ENCODE results near the gene NR5A2.

DNA sequence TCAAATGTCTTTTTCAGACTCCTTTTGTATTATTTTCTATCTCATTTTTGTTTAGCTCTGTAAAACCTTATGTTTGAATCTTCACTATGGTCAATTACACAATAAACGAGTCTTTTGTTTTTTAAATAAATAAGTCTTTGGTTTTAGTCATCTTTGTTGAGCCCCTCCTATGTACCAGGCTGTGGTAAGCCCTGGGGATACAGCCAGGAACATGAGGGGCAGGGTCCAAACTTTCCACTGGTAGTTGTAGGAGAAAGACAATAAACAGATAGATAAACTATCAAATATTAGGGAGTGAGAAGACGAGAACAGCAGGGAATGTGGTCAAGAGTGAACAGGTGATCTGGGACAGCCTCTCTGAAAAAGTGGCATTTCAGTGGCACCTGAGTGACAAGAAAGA is 195.7 kb downstream of the NR5A2 start:
- TF ChIP-seq, protein P1, sequence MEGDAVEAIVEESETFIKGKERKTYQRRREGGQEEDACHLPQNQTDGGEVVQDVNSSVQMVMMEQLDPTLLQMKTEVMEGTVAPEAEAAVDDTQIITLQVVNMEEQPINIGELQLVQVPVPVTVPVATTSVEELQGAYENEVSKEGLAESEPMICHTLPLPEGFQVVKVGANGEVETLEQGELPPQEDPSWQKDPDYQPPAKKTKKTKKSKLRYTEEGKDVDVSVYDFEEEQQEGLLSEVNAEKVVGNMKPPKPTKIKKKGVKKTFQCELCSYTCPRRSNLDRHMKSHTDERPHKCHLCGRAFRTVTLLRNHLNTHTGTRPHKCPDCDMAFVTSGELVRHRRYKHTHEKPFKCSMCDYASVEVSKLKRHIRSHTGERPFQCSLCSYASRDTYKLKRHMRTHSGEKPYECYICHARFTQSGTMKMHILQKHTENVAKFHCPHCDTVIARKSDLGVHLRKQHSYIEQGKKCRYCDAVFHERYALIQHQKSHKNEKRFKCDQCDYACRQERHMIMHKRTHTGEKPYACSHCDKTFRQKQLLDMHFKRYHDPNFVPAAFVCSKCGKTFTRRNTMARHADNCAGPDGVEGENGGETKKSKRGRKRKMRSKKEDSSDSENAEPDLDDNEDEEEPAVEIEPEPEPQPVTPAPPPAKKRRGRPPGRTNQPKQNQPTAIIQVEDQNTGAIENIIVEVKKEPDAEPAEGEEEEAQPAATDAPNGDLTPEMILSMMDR (IDR thresholded peaks at IDR 0.05): no peak
- TF ChIP-seq POLR2A (IDR thresholded peaks at IDR 0.05) (no peak), POLR2AphosphoS5 (IDR thresholded peaks at IDR 0.05) (no peak)
